Measurements from ENCODE around the gene MDM2.

- TF ChIP-seq, protein P1, sequence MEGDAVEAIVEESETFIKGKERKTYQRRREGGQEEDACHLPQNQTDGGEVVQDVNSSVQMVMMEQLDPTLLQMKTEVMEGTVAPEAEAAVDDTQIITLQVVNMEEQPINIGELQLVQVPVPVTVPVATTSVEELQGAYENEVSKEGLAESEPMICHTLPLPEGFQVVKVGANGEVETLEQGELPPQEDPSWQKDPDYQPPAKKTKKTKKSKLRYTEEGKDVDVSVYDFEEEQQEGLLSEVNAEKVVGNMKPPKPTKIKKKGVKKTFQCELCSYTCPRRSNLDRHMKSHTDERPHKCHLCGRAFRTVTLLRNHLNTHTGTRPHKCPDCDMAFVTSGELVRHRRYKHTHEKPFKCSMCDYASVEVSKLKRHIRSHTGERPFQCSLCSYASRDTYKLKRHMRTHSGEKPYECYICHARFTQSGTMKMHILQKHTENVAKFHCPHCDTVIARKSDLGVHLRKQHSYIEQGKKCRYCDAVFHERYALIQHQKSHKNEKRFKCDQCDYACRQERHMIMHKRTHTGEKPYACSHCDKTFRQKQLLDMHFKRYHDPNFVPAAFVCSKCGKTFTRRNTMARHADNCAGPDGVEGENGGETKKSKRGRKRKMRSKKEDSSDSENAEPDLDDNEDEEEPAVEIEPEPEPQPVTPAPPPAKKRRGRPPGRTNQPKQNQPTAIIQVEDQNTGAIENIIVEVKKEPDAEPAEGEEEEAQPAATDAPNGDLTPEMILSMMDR (IDR thresholded peaks at IDR 0.05): no peak
- TF ChIP-seq POLR2AphosphoS5 (IDR thresholded peaks at IDR 0.05; ENCODE audit: insufficient read depth in 1 of 2, low read depth in 1 of 2): no peak
- no peak for TF ChIP-seq POLR2A (IDR thresholded peaks at IDR 0.05)
Observed at GRCh38 chr12:68854554-68854953, 46.6 kb downstream of the MDM2 start.

Measured in vagina (tissue), 2 donors.